SK-N-SH treated with all-trans-retinoic acid at 6 μM for 48 hours (cell line): Measurements from ENCODE around the gene INPP4B.

Experiments used
- ATAC-seq: fragments of 200-7000 bp; cut with Tn5 transposase; 3 replicates; pipeline ENCODE4 v1.9.1; 2020; ENCODE audit warnings: mild to moderate bottlenecking, moderate library complexity
- ARNTL ChIP-seq: fragments of 450-650 bp; formaldehyde crosslinking; IDR thresholded peaks from 2 replicates; pipeline ENCODE4 v1.5.0; 2020; ENCODE audit warnings: low read depth, mild to moderate bottlenecking, moderate library complexity, borderline replicate concordance
- BACH2 ChIP-seq: fragments of 250-450 bp; sonication (Bioruptor Pico); IDR thresholded peaks from 2 replicates; pipeline ENCODE4 v1.9.0; 2021; ENCODE audit warnings: mild to moderate bottlenecking, borderline replicate concordance
- CREB5 ChIP-seq: fragments of 250-450 bp; sonication (Bioruptor Pico); IDR thresholded peaks from 2 replicates; pipeline ENCODE4 v1.5.1; 2020; ENCODE audit warnings: low read depth, mild to moderate bottlenecking, moderate library complexity
- ESRRG ChIP-seq: fragments of 250-450 bp; sonication (Bioruptor Pico); IDR thresholded peaks from 2 replicates; pipeline ENCODE4 v1.6.1; 2021; ENCODE audit warnings: mild to moderate bottlenecking
- ISL1 ChIP-seq: fragments of 250-450 bp; sonication (Bioruptor Pico); IDR thresholded peaks from 2 replicates; pipeline ENCODE4 v2.1.2; 2022; ENCODE audit warnings: mild to moderate bottlenecking, moderate library complexity
- OSR1 ChIP-seq: fragments of 250-450 bp; sonication (Bioruptor Pico); IDR thresholded peaks from 2 replicates; pipeline ENCODE4 v1.8.0; 2022; ENCODE audit warnings: moderate library complexity, mild to moderate bottlenecking, inconsistent platforms
- POU6F1 ChIP-seq: fragments of 250-450 bp; sonication (Bioruptor Pico); IDR thresholded peaks from 2 replicates; pipeline ENCODE4 v1.8.0; 2021; ENCODE audit warnings: low read depth, mild to moderate bottlenecking, moderate library complexity, borderline replicate concordance
- PPARA ChIP-seq: fragments of 250-450 bp; sonication (Bioruptor Pico); IDR thresholded peaks from 2 replicates; pipeline ENCODE4 v1.5.0; 2020; ENCODE audit warnings: mild to moderate bottlenecking, borderline replicate concordance
- RARB ChIP-seq: fragments of 250-450 bp; sonication (Bioruptor Pico); IDR thresholded peaks from 2 replicates; pipeline ENCODE4 v1.8.0; 2021; ENCODE audit warnings: mild to moderate bottlenecking, moderate library complexity
- TOX ChIP-seq: fragments of 250-450 bp; sonication (Bioruptor Pico); IDR thresholded peaks from 2 replicates; pipeline ENCODE4 v1.8.0; 2021; ENCODE audit warnings: mild to moderate bottlenecking, moderate library complexity, borderline replicate concordance
- TSHZ2 ChIP-seq: fragments of 250-450 bp; sonication (Bioruptor Pico); IDR thresholded peaks from 2 replicates; pipeline ENCODE4 v1.5.0; 2020; ENCODE audit warnings: mild to moderate bottlenecking, moderate library complexity
- ZC3H10 ChIP-seq: fragments of 250-450 bp; sonication (Bioruptor Pico); IDR thresholded peaks from 2 replicates; pipeline ENCODE4 v1.5.1; 2021; ENCODE audit warnings: mild to moderate bottlenecking, moderate library complexity
- ZFP3 ChIP-seq: fragments of 250-450 bp; sonication (Bioruptor Pico); IDR thresholded peaks from 2 replicates; pipeline ENCODE4 v1.5.0; 2020; ENCODE audit warnings: mild to moderate bottlenecking, moderate library complexity
- ZFP30 ChIP-seq: fragments of 450-650 bp; formaldehyde crosslinking; IDR thresholded peaks from 2 replicates; pipeline ENCODE4 v1.5.0; 2022; ENCODE audit warnings: mild to moderate bottlenecking, moderate library complexity
- ZNF565 ChIP-seq: fragments of 450-650 bp; formaldehyde crosslinking; conservative IDR thresholded peaks from 2 replicates; pipeline ENCODE4 v1.5.0; 2020; ENCODE audit warnings: low read depth, mild to moderate bottlenecking, moderate library complexity
- ZNF70 ChIP-seq: fragments of 450-650 bp; formaldehyde crosslinking; IDR thresholded peaks from 2 replicates; pipeline ENCODE4 v1.5.0; 2020; ENCODE audit warnings: mild to moderate bottlenecking, moderate library complexity
- TF ChIP-seq, protein P1 (sequence below): fragments of 250-450 bp; sonication (Bioruptor Pico); IDR thresholded peaks from 2 replicates; pipeline ENCODE4 v1.5.1; 2021; ENCODE audit warnings: mild to moderate bottlenecking, moderate library complexity
- TF ChIP-seq, protein P2 (sequence below): fragments of 250-450 bp; sonication (Bioruptor Pico); IDR thresholded peaks from 2 replicates; pipeline ENCODE4 v1.8.0; 2020; ENCODE audit warnings: mild to moderate bottlenecking, moderate library complexity, borderline replicate concordance

INPP4B gene

DNA sequence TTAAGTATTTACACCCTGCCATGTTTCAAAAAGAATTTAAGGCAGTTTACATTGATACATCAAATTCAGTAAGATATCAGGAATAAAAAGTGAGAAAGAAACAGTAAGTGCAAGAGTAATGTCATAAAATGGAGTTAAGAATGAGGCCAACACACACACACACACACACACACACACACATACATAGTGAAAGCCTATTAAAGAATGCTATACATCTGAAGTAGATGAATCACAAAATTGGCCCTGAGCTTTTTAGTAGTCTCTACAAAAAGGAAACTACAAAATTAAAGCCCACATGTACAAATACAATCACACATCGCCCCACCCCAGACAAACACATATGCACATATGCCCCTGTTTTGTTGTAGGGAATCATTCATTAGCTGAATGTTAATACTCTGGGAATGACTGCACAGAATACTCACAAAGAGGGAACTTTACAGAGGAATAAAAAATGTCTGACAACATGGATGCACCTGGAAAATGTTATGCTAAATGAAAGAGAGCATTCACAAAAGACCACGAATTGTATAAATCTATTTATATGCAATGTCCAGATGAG lies 780.9 kb downstream of the INPP4B start (continued):
- TF ChIP-seq CREB5 (CRISPR knock-in tag), result no peak
- TF ChIP-seq BACH2 (CRISPR knock-in tag), result no peak
- TF ChIP-seq ZFP3 (CRISPR knock-in tag), result no peak
- TF ChIP-seq ZFP30 (CRISPR knock-in tag), result no peak

DNA sequence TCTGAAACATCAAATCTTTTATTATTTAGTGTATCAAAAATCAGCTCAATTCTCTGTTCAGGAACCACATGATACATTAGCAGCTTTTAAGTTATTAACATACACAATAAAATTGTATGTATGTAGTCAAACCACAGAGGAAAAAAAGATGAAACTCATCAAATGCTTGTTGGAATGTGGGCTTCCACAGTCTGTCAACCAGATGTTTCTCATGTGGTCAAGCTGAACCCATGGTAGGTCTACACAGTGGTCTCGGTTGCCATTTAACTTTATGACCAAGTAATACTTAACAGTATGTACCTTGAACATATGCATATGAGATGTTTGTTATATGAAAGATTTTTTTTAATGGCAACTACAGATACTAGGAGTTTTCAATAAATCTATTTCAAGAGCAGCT lies 781.9 kb downstream of the INPP4B start:
- TF ChIP-seq ISL1 (CRISPR knock-in tag) (no peak), PPARA (CRISPR knock-in tag) (no peak)
- TF ChIP-seq, all 23 proteins: peak for 0
- ATAC-seq, result no peak

DNA sequence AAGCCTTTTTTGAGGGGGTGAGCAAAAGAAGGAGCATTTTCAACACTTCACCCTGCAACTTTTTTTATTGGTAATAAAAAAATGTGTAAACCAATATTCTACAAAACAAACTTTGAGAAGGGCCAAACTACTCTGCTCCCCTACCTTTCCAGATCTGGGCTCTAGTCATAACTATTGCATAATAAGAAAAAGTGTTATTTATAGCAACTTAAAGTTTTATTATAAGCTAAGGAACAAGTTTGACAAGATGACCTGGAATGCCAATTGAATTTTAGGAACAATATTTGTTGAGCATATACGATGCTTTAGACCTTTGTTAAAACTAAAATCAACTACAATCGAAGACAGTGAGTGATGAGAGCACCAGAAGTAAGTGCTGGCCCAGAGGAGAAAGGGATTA lies 800.1 kb downstream of the INPP4B start:
- TF ChIP-seq OSR1 (CRISPR knock-in tag) (no peak), PPARA (CRISPR knock-in tag) (no peak), ARNTL (CRISPR knock-in tag) (no peak)

GRCh38 chr4:142044271-142044670 lies 801.8 kb downstream of the INPP4B start:
- TF ChIP-seq ZFP30 (CRISPR knock-in tag) (no peak), ESRRG (CRISPR knock-in tag) (no peak), ISL1 (CRISPR knock-in tag) (no peak), TSHZ2 (CRISPR knock-in tag) (no peak), ZC3H10 (no peak), CREB5 (CRISPR knock-in tag) (no peak), TOX (CRISPR knock-in tag) (no peak), ARNTL (CRISPR knock-in tag) (no peak), RARB (CRISPR knock-in tag) (no peak), ZFP3 (CRISPR knock-in tag) (no peak)
- TF ChIP-seq, protein P1, sequence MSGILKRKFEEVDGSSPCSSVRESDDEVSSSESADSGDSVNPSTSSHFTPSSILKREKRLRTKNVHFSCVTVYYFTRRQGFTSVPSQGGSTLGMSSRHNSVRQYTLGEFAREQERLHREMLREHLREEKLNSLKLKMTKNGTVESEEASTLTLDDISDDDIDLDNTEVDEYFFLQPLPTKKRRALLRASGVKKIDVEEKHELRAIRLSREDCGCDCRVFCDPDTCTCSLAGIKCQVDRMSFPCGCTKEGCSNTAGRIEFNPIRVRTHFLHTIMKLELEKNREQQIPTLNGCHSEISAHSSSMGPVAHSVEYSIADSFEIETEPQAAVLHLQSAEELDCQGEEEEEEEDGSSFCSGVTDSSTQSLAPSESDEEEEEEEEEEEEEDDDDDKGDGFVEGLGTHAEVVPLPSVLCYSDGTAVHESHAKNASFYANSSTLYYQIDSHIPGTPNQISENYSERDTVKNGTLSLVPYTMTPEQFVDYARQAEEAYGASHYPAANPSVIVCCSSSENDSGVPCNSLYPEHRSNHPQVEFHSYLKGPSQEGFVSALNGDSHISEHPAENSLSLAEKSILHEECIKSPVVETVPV, result no peak
- ATAC-seq, result no peak

More for the DNA sequence above, 800.1 kb downstream of the INPP4B start:
- ATAC-seq, result no peak

- no peak for ATAC-seq
- no peak for TF ChIP-seq BACH2 (CRISPR knock-in tag)
- TF ChIP-seq POU6F1 (CRISPR knock-in tag), result no peak
- TF ChIP-seq ZNF70, result no peak
- no peak for TF ChIP-seq TSHZ2 (CRISPR knock-in tag)
- TF ChIP-seq TOX (CRISPR knock-in tag), result no peak
- TF ChIP-seq OSR1 (CRISPR knock-in tag), result no peak
- no peak for TF ChIP-seq ZNF565 (CRISPR knock-in tag)
- TF ChIP-seq, protein P2, sequence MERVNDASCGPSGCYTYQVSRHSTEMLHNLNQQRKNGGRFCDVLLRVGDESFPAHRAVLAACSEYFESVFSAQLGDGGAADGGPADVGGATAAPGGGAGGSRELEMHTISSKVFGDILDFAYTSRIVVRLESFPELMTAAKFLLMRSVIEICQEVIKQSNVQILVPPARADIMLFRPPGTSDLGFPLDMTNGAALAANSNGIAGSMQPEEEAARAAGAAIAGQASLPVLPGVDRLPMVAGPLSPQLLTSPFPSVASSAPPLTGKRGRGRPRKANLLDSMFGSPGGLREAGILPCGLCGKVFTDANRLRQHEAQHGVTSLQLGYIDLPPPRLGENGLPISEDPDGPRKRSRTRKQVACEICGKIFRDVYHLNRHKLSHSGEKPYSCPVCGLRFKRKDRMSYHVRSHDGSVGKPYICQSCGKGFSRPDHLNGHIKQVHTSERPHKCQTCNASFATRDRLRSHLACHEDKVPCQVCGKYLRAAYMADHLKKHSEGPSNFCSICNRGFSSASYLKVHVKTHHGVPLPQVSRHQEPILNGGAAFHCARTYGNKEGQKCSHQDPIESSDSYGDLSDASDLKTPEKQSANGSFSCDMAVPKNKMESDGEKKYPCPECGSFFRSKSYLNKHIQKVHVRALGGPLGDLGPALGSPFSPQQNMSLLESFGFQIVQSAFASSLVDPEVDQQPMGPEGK, result no peak
- TF ChIP-seq CREB5 (CRISPR knock-in tag), result no peak
Observed at GRCh38 chr4:142043509-142043908, 802.6 kb downstream of the INPP4B start.
